ENCODE data around the gene ULBP1.
A peak's percentile ranks its signal among the peaks of the same experiment; 100 is the strongest.
"Not testable (repeated sequence)": the region's sequence is repeated elsewhere in the genome, so short reads cannot be mapped to it uniquely, and the experiment has no call there.

ULBP1 gene

DNA sequence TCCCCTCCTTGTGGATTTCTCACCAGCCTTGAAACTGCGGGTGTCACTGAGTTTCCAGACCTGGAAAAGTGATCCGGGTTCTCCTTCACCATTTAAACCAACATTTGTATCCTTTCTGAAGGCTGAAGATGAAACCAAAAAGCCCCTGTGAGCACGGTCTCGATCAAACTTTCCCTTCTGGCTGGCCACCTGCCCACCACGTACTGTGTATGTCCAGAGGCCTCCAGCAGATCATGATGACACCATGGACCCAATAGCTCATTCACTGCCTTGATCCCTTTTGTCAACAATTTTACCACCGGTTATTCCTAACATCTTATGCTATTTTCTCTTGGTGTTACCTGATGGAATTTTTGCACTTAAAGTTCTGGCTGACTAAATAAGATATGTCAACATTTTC lies 15.6 kb downstream of the ULBP1 start:
- DNase-seq = no peak

- no peak for DNase-seq
Observed at GRCh38 chr6:149983145-149983544, 19.4 kb downstream of the ULBP1 start.

DNA sequence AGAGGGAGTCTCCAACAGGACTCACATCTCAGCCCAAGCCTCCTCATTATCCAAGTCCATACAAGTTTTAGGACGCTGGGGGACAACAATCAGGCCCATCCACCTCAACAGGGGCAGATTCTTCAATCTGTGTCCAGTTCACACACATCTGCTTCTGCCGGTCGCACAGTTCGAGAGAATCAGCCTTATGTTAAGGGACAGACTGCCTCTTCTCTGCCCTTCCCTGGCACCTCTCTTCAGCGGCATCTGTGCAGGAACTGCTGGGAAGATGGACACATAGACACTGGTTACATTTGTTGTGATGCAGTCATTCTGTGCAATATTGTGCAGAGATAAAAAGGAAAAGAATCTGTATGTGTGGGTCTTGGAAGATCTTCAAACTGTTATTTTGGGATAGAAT lies 21.0 kb downstream of the ULBP1 start:
- no peak for DNase-seq

- no peak for DNase-seq
Observed at GRCh38 chr6:149985481-149985937, 21.8 kb downstream of the ULBP1 start.

GRCh38 chr6:149987602-149988107 lies 23.9 kb downstream of the ULBP1 start:
- no peak for DNase-seq

DNA sequence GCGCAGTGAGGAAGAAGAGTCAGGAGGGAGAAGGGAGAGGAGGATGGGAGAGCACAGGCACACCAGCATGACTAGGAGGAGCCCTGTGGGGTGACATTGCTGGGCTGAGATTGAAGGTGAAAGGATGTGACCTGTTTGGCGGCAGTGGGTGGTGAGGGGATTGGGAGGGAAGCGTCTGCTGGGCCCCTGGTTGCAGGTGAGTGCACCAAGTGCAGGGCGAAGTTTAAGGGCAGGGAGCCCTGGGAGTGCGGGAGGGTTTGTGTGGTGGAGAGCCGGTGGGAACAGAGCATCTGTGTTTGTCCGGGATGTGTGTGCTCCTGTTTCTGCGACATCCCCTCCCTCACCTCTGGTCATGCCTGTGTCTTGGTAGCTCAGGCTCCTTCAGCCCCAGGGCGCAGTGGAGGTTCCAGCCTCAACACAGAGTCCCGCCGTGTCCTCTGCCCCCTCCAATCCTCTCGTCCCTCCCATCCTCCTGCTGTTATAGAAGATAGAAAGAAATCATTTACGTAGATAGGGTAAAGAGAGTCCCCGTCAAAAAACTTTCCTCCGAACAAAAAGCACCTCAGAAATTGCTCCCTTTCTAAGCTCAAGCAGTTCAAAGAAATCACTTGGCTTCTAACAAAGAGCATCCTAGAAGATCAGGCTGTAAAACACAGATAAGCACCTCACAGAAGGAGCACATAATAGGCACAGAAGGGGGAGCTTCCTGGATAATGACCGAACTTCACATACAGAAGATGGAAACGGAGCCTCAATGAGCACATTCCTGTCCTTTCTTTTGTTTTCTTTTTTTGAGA lies 25.0 kb downstream of the ULBP1 start:
- DNase-seq = no peak

- DNase-seq = no peak
Observed at GRCh38 chr6:149990212-149990660, 26.5 kb downstream of the ULBP1 start.

DNA sequence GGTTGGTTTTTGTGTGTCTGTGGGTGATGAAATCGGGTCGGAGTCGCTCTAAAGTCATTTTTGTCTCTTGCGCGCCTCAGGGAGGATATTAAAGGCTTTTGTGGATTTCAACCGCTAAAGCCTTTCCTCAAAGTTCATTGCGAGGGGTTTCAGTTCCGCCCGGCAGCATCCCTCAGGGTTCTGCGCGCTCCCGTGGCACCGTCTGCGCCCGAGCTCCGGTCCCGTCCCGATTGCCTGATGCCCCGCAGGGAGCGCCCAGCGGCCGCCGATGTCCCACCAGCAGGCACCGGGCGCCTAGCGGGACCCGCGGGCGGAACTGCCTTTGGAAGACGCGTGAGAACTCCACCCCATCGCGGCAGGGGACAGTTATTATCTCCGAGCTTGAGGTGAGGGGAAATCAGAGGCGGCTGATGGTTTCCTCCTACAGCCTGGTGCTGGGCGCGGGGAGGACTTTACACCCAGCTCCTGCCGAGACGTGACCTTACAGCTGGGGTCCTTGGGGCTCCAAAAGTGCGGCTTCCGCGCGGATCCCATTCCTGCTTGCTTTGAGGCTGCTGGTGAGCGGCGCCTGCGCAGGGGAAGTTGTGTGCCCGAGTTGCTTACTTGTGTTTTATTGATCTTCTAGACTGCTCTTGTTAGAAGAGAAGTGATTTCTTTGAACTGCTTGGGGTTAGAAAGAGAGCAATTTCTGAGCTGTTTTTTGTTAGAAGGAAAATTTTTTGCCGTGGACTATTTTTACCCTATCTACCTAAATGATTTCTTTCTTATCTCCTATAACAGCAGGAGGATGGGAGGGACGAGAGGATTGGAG lies 27.1 kb downstream of the ULBP1 start:
- peak; percentile 91 for DNase-seq

DNA sequence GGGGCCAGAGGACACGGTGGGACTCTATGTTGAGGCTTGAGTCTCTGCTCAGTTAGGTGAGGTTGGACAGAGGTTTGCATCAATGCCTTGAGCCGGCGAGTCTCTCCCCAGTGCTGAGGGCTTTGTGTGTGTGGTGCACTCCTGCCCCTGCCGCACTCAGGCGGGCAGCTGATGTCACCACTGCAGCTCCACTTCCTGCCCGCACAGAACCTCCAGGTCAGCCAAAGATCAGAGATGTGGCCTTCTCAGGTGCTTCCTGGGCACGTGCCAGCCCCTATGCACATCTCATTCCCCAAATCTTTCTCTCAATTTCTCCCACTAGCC lies 27.7 kb downstream of the ULBP1 start:
- not testable (repeated sequence) for DNase-seq

DNA sequence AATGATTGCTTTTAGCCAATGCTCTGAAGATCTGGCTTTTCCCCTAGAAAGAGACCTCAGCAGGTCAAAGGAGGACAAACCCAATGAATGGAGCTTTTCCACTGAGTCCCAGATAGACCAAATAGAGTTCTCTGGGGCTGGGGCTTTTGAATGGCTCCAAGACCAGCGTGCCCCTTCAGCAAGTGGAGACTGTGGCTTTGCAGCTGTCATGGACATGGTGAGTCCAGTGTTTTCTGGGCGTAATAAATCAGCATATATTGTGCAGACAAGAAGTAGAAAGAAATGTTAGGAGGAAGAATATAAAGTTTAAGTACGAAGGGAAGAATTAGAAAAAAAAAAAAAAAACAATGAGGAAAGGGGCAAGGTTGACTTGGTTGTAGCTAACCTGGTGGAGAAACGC lies 28.1 kb downstream of the ULBP1 start:
- DNase-seq = no peak

DNA sequence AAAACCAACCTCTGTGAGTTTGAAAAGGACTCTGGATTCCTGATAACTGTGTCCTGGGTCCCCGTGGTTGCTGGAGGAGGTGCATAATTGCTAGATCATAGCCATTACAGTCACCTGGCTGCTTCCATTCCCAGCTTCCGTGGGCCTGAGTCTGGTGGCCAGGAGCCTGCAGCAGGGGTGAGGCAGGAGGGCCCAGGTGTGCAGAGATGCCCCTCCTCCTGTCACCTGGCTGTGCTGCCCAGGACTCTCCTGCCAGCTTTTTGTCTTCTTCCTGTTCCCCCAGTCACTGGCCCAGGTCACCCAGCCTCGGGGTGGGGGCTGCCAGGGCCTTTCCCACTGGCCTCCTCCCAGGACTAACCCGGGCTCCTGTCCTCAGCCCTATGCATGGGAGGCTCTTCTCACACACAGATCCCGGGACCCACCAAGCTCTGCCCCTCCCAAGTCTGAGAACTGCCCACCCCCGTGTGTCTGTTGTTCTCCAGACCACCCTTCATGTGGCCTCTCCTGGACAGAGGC lies 31.6 kb downstream of the ULBP1 start:
- DNase-seq = no peak

DNA sequence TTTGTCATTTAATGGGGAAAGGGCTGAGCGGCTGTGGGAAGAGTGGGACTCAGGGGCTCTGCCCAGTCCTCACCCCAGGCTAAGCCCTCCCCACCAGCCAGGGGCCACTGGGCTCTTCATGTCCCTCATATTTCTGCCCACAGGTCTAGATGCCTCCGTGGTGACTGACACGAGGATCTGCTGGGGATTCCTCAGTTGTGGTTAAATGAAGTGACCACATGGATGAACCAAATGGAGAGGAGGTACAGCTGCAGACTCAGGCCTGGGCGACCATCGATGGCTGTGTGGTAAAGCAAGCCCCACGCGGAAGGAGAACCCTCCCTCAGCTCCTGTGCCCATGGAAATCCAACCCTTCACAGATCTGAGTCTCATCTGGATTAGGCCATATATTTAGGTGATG lies 32.2 kb downstream of the ULBP1 start:
- DNase-seq = no peak

DNA sequence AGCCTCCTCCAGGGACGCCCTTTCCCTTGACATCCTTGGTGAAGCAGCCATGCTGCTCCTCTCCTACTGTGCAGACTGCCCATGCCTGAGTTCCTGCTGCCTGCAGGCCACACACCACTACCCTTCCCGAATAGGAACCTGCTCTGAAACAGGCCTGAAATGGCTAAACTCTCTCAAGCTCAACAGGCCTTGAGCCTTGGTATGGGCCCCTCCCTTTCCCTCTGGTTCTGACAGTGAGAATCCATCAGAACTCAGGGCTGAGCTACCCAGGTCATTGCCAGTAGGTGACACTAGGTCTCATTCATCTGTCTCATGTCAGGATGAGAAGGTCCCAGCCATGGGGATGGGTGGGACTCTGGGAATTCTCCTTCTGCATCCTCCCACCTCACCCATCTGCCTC lies 35.9 kb downstream of the ULBP1 start:
- no peak for DNase-seq

- peak; percentile 31 for DNase-seq
Observed at GRCh38 chr6:150001295-150002008, 37.7 kb downstream of the ULBP1 start.

GRCh38 chr6:150002710-150003109 lies 39.0 kb downstream of the ULBP1 start:
- no peak for DNase-seq

DNA sequence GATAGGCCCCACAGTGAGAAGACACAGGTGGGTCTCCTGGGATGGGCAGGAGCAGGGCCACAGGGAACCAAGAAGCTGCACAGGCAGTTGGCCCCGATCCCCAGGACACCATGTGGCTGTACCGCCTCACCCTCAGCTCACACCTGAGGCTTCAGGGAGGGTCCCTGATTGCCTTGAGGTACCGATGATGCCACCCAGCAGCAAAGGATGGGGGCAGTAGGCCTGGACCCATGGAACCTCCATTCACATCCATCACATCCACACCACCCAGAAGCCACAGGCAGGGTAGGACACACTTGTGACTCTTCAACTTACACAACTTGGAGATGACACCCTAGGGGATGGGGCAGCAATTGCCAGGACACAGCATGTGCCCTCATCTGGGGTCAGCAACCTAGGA lies 39.9 kb downstream of the ULBP1 start:
- DNase-seq = not testable (repeated sequence)

- no peak for DNase-seq
Observed at GRCh38 chr6:150004101-150004782, 40.5 kb downstream of the ULBP1 start.

- DNase-seq = peak; percentile 71
Observed at GRCh38 chr6:150004783-150005717, 41.3 kb downstream of the ULBP1 start.

- no peak for DNase-seq
Observed at GRCh38 chr6:150005761-150006651, 42.3 kb downstream of the ULBP1 start.

DNA sequence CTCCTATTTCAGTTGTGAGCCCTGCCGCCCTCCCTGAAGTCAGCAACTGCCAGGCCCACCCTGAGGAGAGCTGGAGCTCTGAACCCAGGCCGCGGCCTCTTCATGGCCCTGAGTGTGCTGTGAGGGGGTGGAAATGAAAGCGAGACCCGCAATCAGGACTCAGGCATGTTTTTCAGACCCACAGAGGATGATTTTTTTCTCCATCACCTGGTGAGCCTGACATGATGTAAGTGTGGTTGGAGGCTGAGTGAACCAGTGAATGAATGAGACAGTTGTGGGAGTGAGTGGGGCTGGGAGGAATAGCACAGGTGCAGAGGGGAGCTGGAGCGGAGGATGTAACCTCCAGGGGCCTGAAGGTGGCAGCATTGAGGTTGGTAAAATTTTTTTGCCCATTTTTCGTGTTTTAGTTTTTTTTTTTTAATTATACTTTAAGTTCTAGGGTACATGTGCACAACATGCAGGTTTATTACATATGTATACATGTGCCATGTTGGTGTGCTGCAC lies 43.3 kb downstream of the ULBP1 start:
- no peak for DNase-seq

Measured in MV-4-11 (cell line).